DND-41 (cell line): ENCODE data around the gene AK5.

Source experiments
- EZH2 ChIP-seq: IDR thresholded peaks from 3 replicates; pipeline ENCODE4 v1.6.1; 2012; ENCODE audit warnings: borderline replicate concordance, low read depth, mild to moderate bottlenecking, moderate library complexity, low read length, inconsistent platforms; ENCODE audit not compliant: severe bottlenecking
- TF ChIP-seq, protein P1 (sequence below): IDR thresholded peaks from 2 replicates; pipeline ENCODE4 v1.5.1; 2012; ENCODE audit warnings: borderline replicate concordance, low read length, moderate library complexity, mild to moderate bottlenecking; ENCODE audit not compliant: poor library complexity, severe bottlenecking; ENCODE audit errors: extremely low read depth

- TF ChIP-seq, protein P1, sequence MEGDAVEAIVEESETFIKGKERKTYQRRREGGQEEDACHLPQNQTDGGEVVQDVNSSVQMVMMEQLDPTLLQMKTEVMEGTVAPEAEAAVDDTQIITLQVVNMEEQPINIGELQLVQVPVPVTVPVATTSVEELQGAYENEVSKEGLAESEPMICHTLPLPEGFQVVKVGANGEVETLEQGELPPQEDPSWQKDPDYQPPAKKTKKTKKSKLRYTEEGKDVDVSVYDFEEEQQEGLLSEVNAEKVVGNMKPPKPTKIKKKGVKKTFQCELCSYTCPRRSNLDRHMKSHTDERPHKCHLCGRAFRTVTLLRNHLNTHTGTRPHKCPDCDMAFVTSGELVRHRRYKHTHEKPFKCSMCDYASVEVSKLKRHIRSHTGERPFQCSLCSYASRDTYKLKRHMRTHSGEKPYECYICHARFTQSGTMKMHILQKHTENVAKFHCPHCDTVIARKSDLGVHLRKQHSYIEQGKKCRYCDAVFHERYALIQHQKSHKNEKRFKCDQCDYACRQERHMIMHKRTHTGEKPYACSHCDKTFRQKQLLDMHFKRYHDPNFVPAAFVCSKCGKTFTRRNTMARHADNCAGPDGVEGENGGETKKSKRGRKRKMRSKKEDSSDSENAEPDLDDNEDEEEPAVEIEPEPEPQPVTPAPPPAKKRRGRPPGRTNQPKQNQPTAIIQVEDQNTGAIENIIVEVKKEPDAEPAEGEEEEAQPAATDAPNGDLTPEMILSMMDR: no peak
- no peak for TF ChIP-seq EZH2
These were observed 165.8 kb downstream of the AK5 start for GRCh38 chr1:77447669-77448068.
